ENCODE data around the gene DUSP2.

Gene DUSP2

GRCh38 chr2:96114903-96115581, 30.2 kb downstream of the DUSP2 start:
- DNase-seq (ENCODE audit: low read depth in 2 of 2), result no peak

DNA sequence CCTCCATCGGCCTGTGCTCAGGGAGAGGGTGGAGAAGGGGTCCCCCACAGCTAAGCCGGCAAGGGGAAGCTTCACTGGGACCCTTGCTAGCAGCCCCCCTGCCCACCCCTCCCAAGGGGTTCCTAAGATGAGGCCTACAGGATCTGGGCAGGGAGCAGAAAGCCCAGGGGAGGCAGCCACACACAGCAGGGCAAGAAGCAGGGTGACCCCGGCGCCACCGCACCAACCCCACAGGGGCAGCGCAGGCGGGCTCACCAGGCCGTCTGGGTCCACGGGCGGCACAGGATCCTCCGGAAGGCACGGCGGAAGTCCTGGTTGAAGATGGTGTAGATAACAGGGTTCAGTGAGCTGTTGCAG, 30.7 kb downstream of the DUSP2 start:
- no peak for DNase-seq (ENCODE audit: low read depth in 2 of 2)

GRCh38 chr2:96113951-96114350, 31.3 kb downstream of the DUSP2 start:
- DNase-seq (ENCODE audit: low read depth in 2 of 2), result no peak

DNA sequence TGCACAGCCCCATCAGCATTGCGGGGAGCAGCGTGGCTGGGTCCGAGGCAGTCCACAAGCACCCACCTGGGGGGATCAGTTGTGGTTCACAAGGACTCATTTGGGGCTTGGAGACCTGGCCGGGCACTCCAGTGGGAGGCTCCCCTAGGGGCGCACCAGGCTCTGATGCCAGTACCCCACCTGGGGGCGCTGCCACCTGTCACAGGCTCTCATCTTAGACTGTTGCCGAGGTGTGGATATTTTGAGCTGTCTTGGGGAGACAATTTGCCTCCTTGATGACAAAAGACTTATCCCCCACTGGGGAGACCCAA, 31.9 kb downstream of the DUSP2 start:
- no peak for DNase-seq (ENCODE audit: low read depth in 2 of 2)

- no peak for DNase-seq (ENCODE audit: low read depth in 2 of 2)
Observed at GRCh38 chr2:96112501-96113366, 32.5 kb downstream of the DUSP2 start.

GRCh38 chr2:96111823-96112500, 33.3 kb downstream of the DUSP2 start:
- no peak for DNase-seq (ENCODE audit: low read depth in 2 of 2)

GRCh38 chr2:96111257-96111640, 34.0 kb downstream of the DUSP2 start:
- no peak for DNase-seq (ENCODE audit: low read depth in 2 of 2)

GRCh38 chr2:96110621-96111256, 34.5 kb downstream of the DUSP2 start:
- no peak for DNase-seq (ENCODE audit: low read depth in 2 of 2)

- no peak for DNase-seq (ENCODE audit: low read depth in 2 of 2)
Observed at GRCh38 chr2:96109931-96110511, 35.2 kb downstream of the DUSP2 start.

DNA sequence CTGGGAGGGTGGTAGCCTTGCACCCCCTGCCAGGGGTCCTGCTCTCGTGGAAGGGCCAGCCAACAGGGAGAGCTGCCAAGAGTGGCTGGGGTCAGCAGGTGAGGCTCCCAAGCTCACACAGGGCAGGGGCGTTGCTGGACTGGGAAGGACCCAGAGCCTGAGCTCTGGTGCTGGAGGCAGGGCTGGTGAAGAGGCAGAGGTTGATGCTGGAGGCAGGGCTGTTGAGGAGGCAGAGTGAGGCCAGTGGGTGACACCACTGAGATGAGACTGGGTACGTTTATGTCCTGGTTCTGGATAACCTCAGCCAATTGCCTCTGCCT, 35.9 kb downstream of the DUSP2 start:
- no peak for DNase-seq (ENCODE audit: low read depth in 2 of 2)

GRCh38 chr2:96108541-96109360, 36.5 kb downstream of the DUSP2 start:
- no peak for DNase-seq (ENCODE audit: low read depth in 2 of 2)

DNA sequence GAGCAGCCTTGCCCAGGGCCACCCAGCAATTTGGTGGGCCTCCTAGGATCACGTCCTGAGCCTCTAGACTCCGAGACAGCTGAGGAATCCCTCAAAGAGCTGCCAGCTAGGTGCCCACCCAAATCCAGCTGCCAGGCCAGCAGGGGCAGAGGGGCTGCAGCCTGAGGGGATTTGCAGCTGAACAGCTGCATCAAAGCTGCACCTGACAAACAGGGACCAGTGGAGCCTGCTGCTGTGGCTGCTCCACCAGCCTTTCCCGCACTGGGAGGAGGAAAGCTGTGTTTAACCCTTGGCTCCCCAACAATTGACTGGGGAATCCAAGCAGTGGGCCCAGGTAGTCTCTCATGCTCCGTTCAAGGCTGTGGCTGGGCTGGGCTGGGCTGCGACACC, 37.1 kb downstream of the DUSP2 start:
- no peak for DNase-seq (ENCODE audit: low read depth in 2 of 2)

DNA sequence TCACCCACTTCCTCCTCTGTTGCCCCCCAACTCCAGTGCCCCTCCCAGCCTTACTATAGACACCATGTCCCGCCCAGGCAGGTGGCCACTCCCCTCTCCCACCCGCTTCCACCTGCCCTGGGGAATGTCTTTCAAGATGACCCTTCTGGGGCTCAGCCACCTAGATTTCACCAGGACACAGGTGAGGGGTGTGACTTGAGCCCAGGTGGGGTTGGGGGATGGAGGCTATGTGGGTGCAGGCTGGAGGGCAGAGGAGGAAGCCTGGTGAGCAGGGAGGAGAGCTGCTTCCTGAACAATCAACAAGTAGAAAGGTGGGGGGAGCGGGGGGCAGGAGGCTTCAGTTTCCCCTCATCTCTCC, 37.6 kb downstream of the DUSP2 start:
- no peak for DNase-seq (ENCODE audit: low read depth in 2 of 2)

DNA sequence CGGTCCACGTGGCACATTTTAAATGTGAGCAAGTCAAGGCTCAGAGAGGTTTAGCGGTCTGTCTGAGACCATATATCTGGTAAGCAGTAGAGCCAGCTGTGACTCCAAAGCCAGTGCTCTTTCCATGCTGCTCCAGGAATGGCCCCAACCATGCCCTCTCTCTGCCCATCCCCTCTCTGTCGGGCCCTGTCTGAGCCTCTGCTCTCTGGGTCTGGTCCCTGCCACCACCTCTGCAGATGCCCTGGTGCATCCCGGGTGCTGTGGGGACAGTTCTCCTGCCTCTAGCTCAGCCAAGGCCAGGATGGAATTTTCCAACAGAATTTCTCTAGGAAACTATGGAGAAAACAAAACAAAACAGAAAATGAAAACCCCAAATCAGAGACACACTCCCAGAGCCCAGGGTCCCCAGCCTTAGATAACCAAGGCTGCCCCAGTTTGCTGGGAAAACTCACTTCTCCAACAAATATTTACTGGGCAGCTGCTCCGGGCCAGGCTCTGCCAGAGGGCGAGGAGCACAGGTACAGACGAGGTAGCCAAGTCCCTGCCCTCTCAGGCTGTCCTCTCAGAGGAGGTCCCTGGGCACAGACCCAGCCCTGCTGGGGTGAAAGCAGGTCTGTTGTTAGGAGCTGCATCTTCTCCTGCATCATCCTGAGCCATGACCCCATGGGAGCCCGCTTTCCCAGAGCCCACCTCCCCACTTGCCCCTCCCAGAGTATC, 38.1 kb downstream of the DUSP2 start:
- DNase-seq (ENCODE audit: low read depth in 2 of 2), result no peak

- DNase-seq (ENCODE audit: low read depth in 2 of 2), result no peak
Observed at GRCh38 chr2:96105994-96106715, 39.1 kb downstream of the DUSP2 start.

- no peak for DNase-seq (ENCODE audit: low read depth in 2 of 2)
Observed at GRCh38 chr2:96105152-96105915, 39.9 kb downstream of the DUSP2 start.

GRCh38 chr2:96104487-96104861, 40.8 kb downstream of the DUSP2 start:
- no peak for DNase-seq (ENCODE audit: low read depth in 2 of 2)

DNA sequence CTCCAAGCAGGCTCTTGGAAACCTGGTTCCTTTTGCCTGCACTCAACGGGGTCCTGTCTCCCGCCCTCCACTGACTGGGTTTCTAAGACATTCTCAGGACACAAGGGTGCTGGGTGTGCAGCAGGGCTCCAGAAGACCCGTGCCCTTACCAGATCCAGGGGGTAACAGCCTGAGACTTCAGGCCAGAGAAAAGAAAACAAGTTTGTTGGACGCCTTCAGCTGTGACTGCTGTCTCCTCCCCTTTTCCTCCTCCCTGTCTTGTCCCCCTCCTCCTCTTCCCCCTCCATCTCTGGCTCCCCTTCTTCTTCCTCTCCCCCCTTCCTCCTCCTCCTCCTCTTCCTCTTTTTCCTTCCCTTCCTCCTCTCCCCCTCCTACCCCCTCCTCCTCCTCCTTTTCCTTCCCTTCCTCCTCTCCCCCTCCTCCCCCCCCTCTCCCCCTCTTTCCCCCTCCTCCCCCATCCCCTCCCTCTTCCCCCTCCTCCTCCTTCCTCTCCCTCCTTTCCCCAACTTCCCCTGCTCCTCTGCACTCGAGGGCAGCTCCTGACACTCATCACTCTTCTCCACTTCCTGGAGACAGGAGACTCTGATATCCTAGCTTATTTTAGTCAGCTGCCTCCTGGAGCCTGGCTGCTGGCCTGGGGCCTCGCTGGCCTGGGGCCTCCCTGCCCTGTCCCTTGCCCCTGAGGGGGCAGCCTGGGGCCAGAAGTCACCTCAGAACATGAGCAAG, 41.3 kb downstream of the DUSP2 start:
- DNase-seq (ENCODE audit: low read depth in 2 of 2), result no peak

DNA sequence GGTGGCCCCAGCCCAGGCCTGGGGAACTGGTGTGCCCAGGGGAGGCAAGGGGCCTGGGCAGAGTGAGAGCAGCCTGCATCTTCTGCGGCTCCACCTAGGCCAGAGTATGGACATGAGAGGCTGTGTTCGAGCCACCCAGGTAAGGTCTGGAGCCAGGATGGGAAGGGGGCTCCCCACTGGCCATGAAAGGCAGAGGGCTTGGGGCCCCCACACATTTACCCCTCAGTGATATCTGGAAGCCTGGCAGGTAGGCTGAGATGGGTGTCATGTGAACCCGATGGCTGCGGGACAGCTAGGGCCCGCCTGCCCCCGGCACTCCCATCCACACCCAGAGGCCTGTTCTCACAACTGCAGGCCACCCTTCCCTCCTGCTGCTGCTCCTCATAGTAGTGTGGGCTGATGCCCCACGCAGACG, 42.0 kb downstream of the DUSP2 start:
- no peak for DNase-seq (ENCODE audit: low read depth in 2 of 2)
